Adrenal gland (tissue), 12 donors: ENCODE data around the gene PPP1R12B. TPM values are rescaled to one million over a fixed set of nuclear protein-coding genes. Genes with fewer than 3 reads are reported as not detected.
"Not testable (repeated sequence)": the region's sequence is repeated elsewhere in the genome, so short reads cannot be mapped to it uniquely, and the experiment has no call there.

ENCODE experiments used
- DNase-seq, 7 donors: peaks; one replicate each; pipeline ENCODE4 v3.0.0-alpha.2; 2019 to 2020
- H3K27ac ChIP-seq, 5 donors: fragments of 200-600 bp; sonication (generic) in 4 of 5; 1 replicate in 3 of 5; 2 replicates in 2 of 5; pipeline versions ENCODE4 v1.5.1 to v1.8.0; 2016 to 2020; ENCODE audit warnings: mild to moderate bottlenecking in 1 of 5
- H3K27me3 ChIP-seq: fragments of 200-600 bp; 2 replicates; pipeline ENCODE4 v1.8.0; 2021
- H3K36me3 ChIP-seq, 2 donors: fragments of 200-600 bp; replicated peaks in 1 of 2; 1 replicate in 1 of 2; 2 replicates in 1 of 2; pipeline versions ENCODE4 v1.5.1 to v1.8.0; 2018 to 2022
- H3K4me1 ChIP-seq, 2 donors: fragments of 200-600 bp; replicated peaks in 1 of 2; 1 replicate in 1 of 2; 2 replicates in 1 of 2; pipeline versions ENCODE4 v1.5.1 to v1.8.0; 2018 to 2021
- H3K4me3 ChIP-seq, 4 donors: fragments of 200-600 bp; sonication (generic) in 3 of 4; one replicate each; pipeline ENCODE4 v1.5.1; 2016 to 2018
- H3K9me3 ChIP-seq, 3 donors: fragments of 200-600 bp; sonication (generic) in 1 of 3; replicated peaks in 1 of 3; 1 replicate in 2 of 3; 2 replicates in 1 of 3; pipeline versions ENCODE4 v1.5.1 to v1.8.0; 2016 to 2021
- CTCF ChIP-seq, 6 experiments: fragments of 450-650 bp in 4 of 6; fragments of 200-600 bp in 2 of 6; sonication (generic) in 1 of 6; IDR thresholded peaks; 1 replicate in 5 of 6; 2 replicates in 1 of 6; pipeline versions ENCODE4 v1.5.1 to v1.8.0; 2016 to 2021; ENCODE audit warnings: antibody characterized with exemption in 6 of 6, mild to moderate bottlenecking in 2 of 6, moderate library complexity in 1 of 6
- POLR2A ChIP-seq, 2 donors: fragments of 450-650 bp; IDR thresholded peaks; one replicate each; pipeline ENCODE4 v1.6.1; 2017; ENCODE audit warnings: antibody characterized with exemption in 2 of 2, mild to moderate bottlenecking in 2 of 2, moderate library complexity in 1 of 2
- WGBS, 4 donors: extraction: QIAGEN DNeasy Blood & Tissue Kit in 2 of 4; methylation state at CpG; one replicate each; pipeline versions ENCODE4 v1.1.5 to v1.1.7; 2013 to 2017; 5-methylcytosine and 5-hydroxymethylcytosine counted together
- intact Hi-C, 2 donors: fragments of 100-400 bp; cut with DNase I; formaldehyde crosslinking; loops; one replicate each; pipeline versions ENCODE4 v1.14.1 to v1.15.0; 2022 to 2023
- polyA plus RNA-seq, 3 donors: library from polyadenylated mRNA; stranded (reverse); fragments of 200-250 nt in 2 of 3; fragments of 350-450 nt in 1 of 3; fragmentation: Illumina TruSeq in 1 of 3; extraction: RNeasy Lipid Tissue Mini Kit (QIAGEN cat#74804) in 1 of 3; gene quantifications; one replicate each; pipeline ENCODE4 v1.2.3, GENCODE V29; 2013 to 2014
- total RNA-seq, 9 donors: library from RNA; depleted of rRNA in 4 of 9; stranded (reverse); fragments of >200 nt in 4 of 9; fragments of 120-200 nt in 1 of 9; fragmentation: NEBNext Ultra II Directional in 1 of 9; extraction: Animal tissue kit (Norgen Biotek cat#: 25700) in 1 of 9; gene quantifications; one replicate each; pipeline versions ENCODE4 v1.1.0 to v1.2.4, GENCODE V29; 2013 to 2023
- donor health status: healthy with polysubstance abuse.
- donor health status: Bipolar disorder and iron deficiency.
- donor health status: DM: yes; HTN: yes; CAD: no.
- donor health status: DM: no; HTN: no; CAD: no.
- donor health status: DM: no; HTN: no; CAD: no.
- donor health status: DM: yes; HTN: yes; CAD: no.

PPP1R12B gene
- total and polyA plus RNA-seq, 12 donors: 3.0 to 43.9 (median 19.8) TPM

- Histone ChIP-seq H3K9me3 (no peaks in the 10 kb centered on the region), H3K4me3 (no peak overlapping the region), H3K27ac (no peak overlapping the region), H3K4me1 (peaks cover 0 to 18% of the 10 kb centered on the region in 2 donors), H3K36me3 (no peaks in the 10 kb centered on the region), H3K27me3 (no peaks in the 10 kb centered on the region)
- intact Hi-C loops: no loop called here
- TF ChIP-seq CTCF (IDR thresholded peaks at IDR 0.05): no peak
- TF ChIP-seq POLR2A (IDR thresholded peaks at IDR 0.05): no peak
- DNase-seq: no peak
- 73 to 81% (median 76%) methylated on average over 1 to 2 of the region's 2 CpGs for WGBS, 4 donors
Measured at GRCh38 chr1:202351725-202352124, 3.2 kb downstream of the PPP1R12B start.

- 80 to 85% (median 83%) methylated on average over 11 of the region's 11 CpGs for WGBS, 4 donors
- H3K36me3 ChIP-seq, H3K4me3 ChIP-seq, H3K27me3 ChIP-seq, H3K9me3 ChIP-seq, intact Hi-C loops, H3K27ac ChIP-seq, DNase-seq: not testable (repeated sequence)
- H3K4me1 ChIP-seq: peaks cover 0 to 18% of the 10 kb centered on the region in 2 donors
Measured at GRCh38 chr1:202352583-202353197, 4.2 kb downstream of the PPP1R12B start.

GRCh38 chr1:202355944-202356553 is 7.5 kb downstream of the PPP1R12B start:
- no peaks in the 10 kb centered on the region for H3K9me3 ChIP-seq
- H3K27me3 ChIP-seq: no peaks in the 10 kb centered on the region
- H3K4me3 ChIP-seq: no peak overlapping the region
- H3K27ac ChIP-seq: no peak overlapping the region
- intact Hi-C loops: no loop called here
- DNase-seq: no peak
- H3K36me3 ChIP-seq: no peaks in the 10 kb centered on the region
- TF ChIP-seq CTCF (IDR thresholded peaks at IDR 0.05): no peak
- TF ChIP-seq POLR2A (IDR thresholded peaks at IDR 0.05): no peak
- peaks cover 0 to 7% of the 10 kb centered on the region in 2 donors for H3K4me1 ChIP-seq

GRCh38 chr1:202357506-202357905 is 9.0 kb downstream of the PPP1R12B start:
- Histone ChIP-seq H3K27ac (no peak overlapping the region), H3K4me3 (no peak overlapping the region), H3K27me3 (no peaks in the 10 kb centered on the region), H3K9me3 (no peaks in the 10 kb centered on the region), H3K4me1 (peaks cover 0 to 7% of the 10 kb centered on the region in 2 donors), H3K36me3 (no peaks in the 10 kb centered on the region)
- no peak for DNase-seq
- TF ChIP-seq CTCF (IDR thresholded peaks at IDR 0.05) (no peak), POLR2A (IDR thresholded peaks at IDR 0.05) (no peak)
- intact Hi-C loops: no loop called here

- Histone ChIP-seq H3K9me3 (no peaks in the 10 kb centered on the region), H3K27me3 (no peaks in the 10 kb centered on the region), H3K4me3 (no peak overlapping the region), H3K36me3 (no peaks in the 10 kb centered on the region), H3K27ac (no peak overlapping the region), H3K4me1 (no peaks in the 10 kb centered on the region)
- WGBS, 4 donors: 89 to 100% (median 92%) methylated on average over 2 of the region's 2 CpGs
- TF ChIP-seq CTCF (IDR thresholded peaks at IDR 0.05) (no peak), POLR2A (IDR thresholded peaks at IDR 0.05) (no peak)
- intact Hi-C loops: no loop called here
- no peak for DNase-seq
Measured at GRCh38 chr1:202361224-202361623, 12.7 kb downstream of the PPP1R12B start.
